ENCODE data around the gene DDX60.
A peak's percentile ranks its signal among the peaks of the same experiment; 100 is the strongest.
"Not testable (repeated sequence)": the region's sequence is repeated elsewhere in the genome, so short reads cannot be mapped to it uniquely, and the experiment has no call there.

Gene DDX60

GRCh38 chr4:168318266-168318895, at the start of gene DDX60:
DDX60 (minus strand) TSS chr4:168318752; CDS start chr4:168311259, 7,493 bp downstream.
- peak; percentile 23 to 66 for DNase-seq

- DNase-seq: no peak
Observed at GRCh38 chr4:168367065-168367464, 48.5 kb upstream of the DDX60 start.

GRCh38 chr4:168362025-168362401, 43.5 kb upstream of the DDX60 start:
- DNase-seq: no peak

- no peak for DNase-seq
Observed at GRCh38 chr4:168361365-168362024, 42.9 kb upstream of the DDX60 start.

GRCh38 chr4:168360271-168360670, 41.7 kb upstream of the DDX60 start:
- DNase-seq: no peak

GRCh38 chr4:168357941-168358340, 39.4 kb upstream of the DDX60 start:
- no peak for DNase-seq

- no peak for DNase-seq
Observed at GRCh38 chr4:168353746-168354145, 35.2 kb upstream of the DDX60 start.

- DNase-seq: no peak
Observed at GRCh38 chr4:168337550-168337940, 19.0 kb upstream of the DDX60 start.

GRCh38 chr4:168336837-168337549, 18.4 kb upstream of the DDX60 start:
- DNase-seq: no peak

- DNase-seq: no peak
Observed at GRCh38 chr4:168335621-168336020, 17.1 kb upstream of the DDX60 start.

GRCh38 chr4:168334053-168334452, 15.5 kb upstream of the DDX60 start:
- DNase-seq: no peak

- not testable (repeated sequence) for DNase-seq
Observed at GRCh38 chr4:168330575-168330974, 12.0 kb upstream of the DDX60 start.

- DNase-seq: no peak
Observed at GRCh38 chr4:168325591-168325990, 7.0 kb upstream of the DDX60 start.

- DNase-seq: no peak
Observed at GRCh38 chr4:168321006-168321405, 2.5 kb upstream of the DDX60 start.

GRCh38 chr4:168319486-168320019, 1.0 kb upstream of the DDX60 start:
- DNase-seq: no peak

GRCh38 chr4:168317621-168318020, 931 bp downstream of the DDX60 start:
- DNase-seq: no peak

- no peak for DNase-seq
Observed at GRCh38 chr4:168309781-168310180, 8.8 kb downstream of the DDX60 start.

- DNase-seq: no peak
Observed at GRCh38 chr4:168308912-168309311, 9.6 kb downstream of the DDX60 start.

- no peak for DNase-seq
Observed at GRCh38 chr4:168306476-168306875, 12.1 kb downstream of the DDX60 start.

- no peak for DNase-seq
Observed at GRCh38 chr4:168304744-168305459, 13.7 kb downstream of the DDX60 start.

- DNase-seq: not testable (repeated sequence)
Observed at GRCh38 chr4:168303430-168303829, 15.1 kb downstream of the DDX60 start.

GRCh38 chr4:168293386-168293975, 25.1 kb downstream of the DDX60 start:
- DNase-seq: no peak

GRCh38 chr4:168291242-168291641, 27.3 kb downstream of the DDX60 start:
- DNase-seq: no peak
